Ectodermal cell (in vitro differentiated cells): Measurements from ENCODE around the gene XYLT1.

ENCODE experiments used
- H3K27ac ChIP-seq: 2 replicates; pipeline ENCODE4 v1.7.0; 2013; ENCODE audit warnings: mild to moderate bottlenecking, low read depth, low read length; ENCODE audit not compliant: insufficient read depth, poor library complexity, severe bottlenecking
- H3K27me3 ChIP-seq: 2 replicates; pipeline ENCODE4 v1.7.0; 2013; ENCODE audit warnings: mild to moderate bottlenecking, low read length; ENCODE audit not compliant: insufficient read depth, control insufficient read depth, poor library complexity, severe bottlenecking
- H3K36me3 ChIP-seq: one replicate; pipeline ENCODE4 v1.7.0; 2013; ENCODE audit warnings: low read length; ENCODE audit not compliant: control insufficient read depth, insufficient read depth
- H3K4me1 ChIP-seq: one replicate; pipeline ENCODE4 v1.7.0; 2013; ENCODE audit warnings: low read length; ENCODE audit not compliant: control insufficient read depth, insufficient read depth
- H3K4me3 ChIP-seq: 2 replicates; pipeline ENCODE4 v1.7.0; 2013; ENCODE audit warnings: low read depth, low read length, control low read depth; ENCODE audit not compliant: insufficient read depth
- H3K9me3 ChIP-seq: 2 replicates; pipeline ENCODE4 v1.7.0; 2013; ENCODE audit warnings: mild to moderate bottlenecking, low read length, moderate library complexity; ENCODE audit not compliant: control insufficient read depth
- WGBS, 2 experiments: methylation state at CpG; one replicate each; pipeline ENCODE4 v1.1.7; 2013; ENCODE audit warnings: missing lambda C conversion rate in 2 of 2; 5-methylcytosine and 5-hydroxymethylcytosine counted together

The XYLT1 gene

GRCh38 chr16:17318238-17318637, 152.5 kb downstream of the XYLT1 start:
- Histone ChIP-seq H3K36me3 (no peaks in the 10 kb centered on the region), H3K27ac (no peak overlapping the region), H3K27me3 (no peaks in the 10 kb centered on the region), H3K4me1 (no peaks in the 10 kb centered on the region), H3K9me3 (no peaks in the 10 kb centered on the region), H3K4me3 (no peak overlapping the region)
- 68 to 71% methylated on average over 5 of the region's 5 CpGs for WGBS, 2 experiments

GRCh38 chr16:17316005-17316404, 154.8 kb downstream of the XYLT1 start:
- Histone ChIP-seq H3K9me3 (no peaks in the 10 kb centered on the region), H3K4me1 (no peaks in the 10 kb centered on the region), H3K27me3 (no peaks in the 10 kb centered on the region), H3K36me3 (no peaks in the 10 kb centered on the region), H3K27ac (no peak overlapping the region), H3K4me3 (no peak overlapping the region)
- 96 to 99% methylated on average over 4 of the region's 4 CpGs for WGBS, 2 experiments

DNA sequence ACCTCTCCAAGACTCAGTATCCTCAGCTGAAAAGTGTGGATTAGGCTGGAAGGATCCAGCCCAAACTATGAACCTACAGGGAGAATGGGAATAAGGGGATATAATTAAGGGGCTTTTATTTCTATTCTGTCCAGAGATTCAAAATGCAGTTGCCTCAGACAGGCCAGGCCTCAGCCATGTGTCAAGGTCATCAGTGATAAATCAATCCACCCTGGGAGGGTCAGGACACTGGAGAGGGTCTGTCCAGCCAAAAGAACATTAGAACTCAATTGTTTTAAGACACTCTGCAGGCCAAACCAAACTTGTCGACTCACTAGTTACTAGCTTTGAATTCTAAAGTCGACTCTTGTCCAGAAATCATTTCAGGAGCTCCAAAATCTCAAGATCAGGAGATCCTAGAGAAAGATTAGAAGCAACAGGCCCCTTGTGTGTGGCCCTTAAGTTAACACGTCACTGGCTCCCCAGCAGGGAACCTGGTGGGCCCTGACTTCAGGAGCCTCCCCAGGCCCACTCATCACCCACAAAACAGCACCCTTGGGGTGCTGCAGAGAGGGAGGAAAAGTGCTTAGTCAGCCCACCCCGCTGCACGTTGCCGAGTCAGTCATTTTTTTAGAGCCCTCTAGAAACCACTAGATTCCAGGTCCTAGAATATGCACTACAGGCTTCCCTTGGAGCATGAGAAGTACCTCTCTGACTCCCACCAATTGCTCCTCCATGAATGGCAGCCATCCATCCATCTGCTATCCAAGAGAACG, 156.8 kb downstream of the XYLT1 start:
- Histone ChIP-seq H3K9me3 (no peaks in the 10 kb centered on the region), H3K4me1 (no peaks in the 10 kb centered on the region), H3K27me3 (no peaks in the 10 kb centered on the region), H3K27ac (no peak overlapping the region), H3K36me3 (no peaks in the 10 kb centered on the region), H3K4me3 (no peak overlapping the region)
- 91 to 92% methylated on average over 7 of the region's 7 CpGs for WGBS, 2 experiments

- no peak overlapping the region for H3K4me3 ChIP-seq
- H3K36me3 ChIP-seq: no peaks in the 10 kb centered on the region
- H3K27me3 ChIP-seq: no peaks in the 10 kb centered on the region
- H3K9me3 ChIP-seq: no peaks in the 10 kb centered on the region
- no peak overlapping the region for H3K27ac ChIP-seq
- WGBS, 2 experiments: 90 to 95% methylated on average over 4 of the region's 4 CpGs
- no peaks in the 10 kb centered on the region for H3K4me1 ChIP-seq
Observed at GRCh38 chr16:17313085-17313611, 157.6 kb downstream of the XYLT1 start.

GRCh38 chr16:17312094-17312710, 158.6 kb downstream of the XYLT1 start:
- 84 to 92% methylated on average over 7 to 8 of the region's 8 CpGs for WGBS, 2 experiments
- Histone ChIP-seq H3K36me3 (no peaks in the 10 kb centered on the region), H3K4me3 (no peak overlapping the region), H3K27me3 (no peaks in the 10 kb centered on the region), H3K27ac (no peak overlapping the region), H3K9me3 (no peaks in the 10 kb centered on the region), H3K4me1 (no peaks in the 10 kb centered on the region)

GRCh38 chr16:17311333-17312093, 159.2 kb downstream of the XYLT1 start:
- Histone ChIP-seq H3K36me3 (no peaks in the 10 kb centered on the region), H3K4me1 (no peaks in the 10 kb centered on the region), H3K27me3 (no peaks in the 10 kb centered on the region), H3K9me3 (no peaks in the 10 kb centered on the region), H3K4me3 (no peak overlapping the region), H3K27ac (no peak overlapping the region)
- 87 to 90% methylated on average over 9 of the region's 9 CpGs for WGBS, 2 experiments

DNA sequence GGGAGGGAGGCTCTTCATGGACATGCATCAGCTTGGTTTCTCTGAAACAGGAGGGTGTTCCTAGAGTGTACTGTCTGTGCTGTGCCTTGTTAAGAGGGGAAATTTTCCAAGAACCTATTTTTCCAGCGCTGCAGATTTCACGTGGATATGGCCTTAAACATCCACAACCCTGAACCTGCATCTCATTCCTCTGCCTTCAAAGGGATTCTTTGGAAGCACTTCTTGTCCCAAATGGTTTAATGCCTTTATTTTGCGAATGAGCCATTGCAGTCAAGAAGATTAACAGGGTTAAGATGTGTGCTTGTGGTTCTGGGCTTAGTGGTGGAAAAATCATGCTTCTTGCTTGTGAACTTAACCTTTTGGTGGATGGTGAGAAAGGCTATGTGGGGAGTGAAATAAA, 161.2 kb downstream of the XYLT1 start:
- no peaks in the 10 kb centered on the region for H3K36me3 ChIP-seq
- WGBS, 2 experiments: 58 to 68% methylated on average over 3 of the region's 3 CpGs

DNA sequence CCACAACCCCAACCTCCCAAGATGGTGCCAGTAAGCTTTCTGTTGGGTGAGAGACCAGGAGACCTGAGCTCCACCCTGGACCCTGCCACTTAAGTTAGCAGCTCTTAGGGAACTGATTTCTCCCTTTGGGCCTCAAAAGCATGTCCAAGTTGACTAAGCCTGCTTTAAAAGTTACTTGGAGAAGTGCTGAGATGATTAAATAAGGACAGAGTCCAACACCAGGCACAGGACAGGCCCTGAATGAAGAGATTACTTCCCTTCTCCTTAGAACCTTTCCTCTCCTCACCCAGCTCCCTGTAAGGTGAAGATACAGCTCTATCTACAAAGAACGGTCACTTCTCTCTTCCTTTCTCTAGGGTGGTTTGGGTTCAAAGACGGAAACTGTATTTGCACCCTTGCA, 162.6 kb downstream of the XYLT1 start:
- H3K27me3 ChIP-seq: no peaks in the 10 kb centered on the region
- no peaks in the 10 kb centered on the region for H3K9me3 ChIP-seq
- no peaks in the 10 kb centered on the region for H3K36me3 ChIP-seq
- WGBS, 2 experiments: 92 to 93% methylated on average over 2 of the region's 2 CpGs
- H3K4me3 ChIP-seq: no peak overlapping the region
- H3K4me1 ChIP-seq: no peaks in the 10 kb centered on the region
- H3K27ac ChIP-seq: no peak overlapping the region

More for the DNA sequence above, 161.2 kb downstream of the XYLT1 start:
- H3K27me3 ChIP-seq: no peaks in the 10 kb centered on the region
- no peaks in the 10 kb centered on the region for H3K4me1 ChIP-seq
- H3K9me3 ChIP-seq: no peaks in the 10 kb centered on the region
- no peak overlapping the region for H3K4me3 ChIP-seq
- H3K27ac ChIP-seq: no peak overlapping the region

DNA sequence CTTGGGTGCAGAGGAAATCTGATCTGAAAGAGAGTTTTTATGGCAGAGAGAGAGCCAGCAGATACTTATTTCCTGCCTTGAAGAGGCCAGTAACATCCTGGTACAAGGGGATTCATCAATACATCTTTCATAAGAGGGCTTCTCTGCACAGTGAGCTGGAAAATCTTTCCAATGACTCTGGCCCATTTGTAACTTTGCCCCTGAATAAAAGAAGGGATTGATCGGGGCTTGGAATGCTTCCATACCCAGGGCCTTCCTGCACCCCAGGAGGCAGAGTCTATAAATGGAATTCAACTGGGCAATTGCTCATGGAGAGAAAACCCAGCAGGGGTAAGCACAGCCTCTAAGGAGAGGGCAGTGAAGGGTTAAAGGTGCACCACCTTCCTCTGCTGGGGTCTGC, 163.3 kb downstream of the XYLT1 start:
- Histone ChIP-seq H3K4me3 (no peak overlapping the region), H3K27ac (no peak overlapping the region), H3K27me3 (no peaks in the 10 kb centered on the region), H3K9me3 (no peaks in the 10 kb centered on the region), H3K4me1 (no peaks in the 10 kb centered on the region), H3K36me3 (no peaks in the 10 kb centered on the region)
- 42 to 46% methylated on average over 1 of the region's 1 CpG for WGBS, 2 experiments

GRCh38 chr16:17306745-17307144, 164.0 kb downstream of the XYLT1 start:
- Histone ChIP-seq H3K36me3 (no peaks in the 10 kb centered on the region), H3K9me3 (no peaks in the 10 kb centered on the region), H3K27me3 (no peaks in the 10 kb centered on the region), H3K4me3 (no peak overlapping the region), H3K27ac (no peak overlapping the region), H3K4me1 (no peaks in the 10 kb centered on the region)
- WGBS, 2 experiments: 96 to 97% methylated on average over 3 of the region's 3 CpGs
